T-helper 2 cell treated with Interferon-gamma antibody and Interleukin-4, amounts not matched to agents 100 ng/mL and 5 ng/mL, for 36 hours (primary cell): Measurements from ENCODE around the gene ACTN4. TPM values are rescaled to one million over a fixed set of nuclear protein-coding genes. Genes with fewer than 3 reads are reported as not detected.
"Not testable (repeated sequence)": the region's sequence is repeated elsewhere in the genome, so short reads cannot be mapped to it uniquely, and the experiment has no call there.

ENCODE experiments used
- intact Hi-C: fragments of 100-400 bp; cut with micrococcal nuclease; formaldehyde crosslinking; loops from one replicate; pipeline ENCODE4 v1.15.1; 2023
- total RNA-seq: library from RNA; stranded (reverse); gene quantifications from 2 replicates; pipeline ENCODE4 v1.2.3, GENCODE V29; 2022

The ACTN4 gene
- total RNA-seq, 1 donor from 2014 or later, result 425 TPM

- intact Hi-C loops, result not testable (repeated sequence)
Observed at GRCh38 chr19:38760805-38761517, 113.5 kb downstream of the ACTN4 start.

- intact Hi-C loops, result not testable (repeated sequence)
Observed at GRCh38 chr19:38761884-38762389, 114.5 kb downstream of the ACTN4 start.

- intact Hi-C loops, result no loop called here
Observed at GRCh38 chr19:38763795-38764220, 116.4 kb downstream of the ACTN4 start.

GRCh38 chr19:38765214-38765613 lies 117.8 kb downstream of the ACTN4 start:
- intact Hi-C loops, result no loop called here

- intact Hi-C loops, result no loop called here
Observed at GRCh38 chr19:38766276-38767047, 119.0 kb downstream of the ACTN4 start.

GRCh38 chr19:38769635-38770211 lies 122.3 kb downstream of the ACTN4 start:
- intact Hi-C loops, result no loop called here

- intact Hi-C loops, result not testable (repeated sequence)
Observed at GRCh38 chr19:38770228-38770948, 122.9 kb downstream of the ACTN4 start.

- intact Hi-C loops, result not testable (repeated sequence)
Observed at GRCh38 chr19:38770949-38771275, 123.5 kb downstream of the ACTN4 start.

GRCh38 chr19:38771569-38771968 lies 124.1 kb downstream of the ACTN4 start:
- intact Hi-C loops, result not testable (repeated sequence)

- intact Hi-C loops, result no loop called here
Observed at GRCh38 chr19:38773469-38774177, 126.2 kb downstream of the ACTN4 start, which contains the start of gene LGALS7. LGALS7 (minus strand) TSS chr19:38773517; CDS start chr19:38773492, 25 bp downstream.

- intact Hi-C loops, result no loop called here
Observed at GRCh38 chr19:38774181-38774950, 126.9 kb downstream of the ACTN4 start.

GRCh38 chr19:38778733-38779132 lies 131.3 kb downstream of the ACTN4 start:
- intact Hi-C loops, result no loop called here

- intact Hi-C loops, result no loop called here
Observed at GRCh38 chr19:38780443-38780842, 133.0 kb downstream of the ACTN4 start.

- intact Hi-C loops, result no loop called here
Observed at GRCh38 chr19:38781058-38781457, 133.6 kb downstream of the ACTN4 start.

Other genes starting within 250 kb of the ACTN4 start
- gene FAM98C, start 244.6 kb upstream of the ACTN4 start, total RNA-seq, result 31.4 and 32.3 TPM in 2 replicates
- gene RASGRP4, start 221.4 kb upstream of the ACTN4 start, total RNA-seq, result 7.6 and 9.4 TPM in 2 replicates
- 2.4 and 4.4 TPM in 2 replicates for gene RYR1, start 214.0 kb upstream of the ACTN4 start, total RNA-seq
- 283 and 284 TPM in 2 replicates for gene MAP4K1, start 29.7 kb upstream of the ACTN4 start, total RNA-seq
- gene EIF3K, start 28.5 kb upstream of the ACTN4 start, total RNA-seq, result 350 and 352 TPM in 2 replicates
- 4.4 and 5.3 TPM in 2 replicates for gene CAPN12, start 96.8 kb downstream of the ACTN4 start, total RNA-seq
- gene LGALS7, start 125.9 kb downstream of the ACTN4 start, total RNA-seq, result not detected in 2 replicates
- not detected in 2 replicates for gene LGALS7B, start 141.6 kb downstream of the ACTN4 start, total RNA-seq
- 1.7 and 2.0 TPM in 2 replicates for gene LGALS4, start 165.3 kb downstream of the ACTN4 start, total RNA-seq
- gene ECH1, start 184.1 kb downstream of the ACTN4 start, total RNA-seq, result 146 and 160 TPM in 2 replicates
- 572 and 574 TPM in 2 replicates for gene HNRNPL, start 202.3 kb downstream of the ACTN4 start, total RNA-seq
- gene RINL, start 230.6 kb downstream of the ACTN4 start, total RNA-seq, result 59.5 and 65.6 TPM in 2 replicates